ENCODE results near the gene NTSR1.

GRCh38 chr20:62707276-62707920, 1.2 kb upstream of the NTSR1 start:
- TF ChIP-seq CTCF (conservative IDR thresholded peaks at IDR 0.05) (no peak), ZFX (IDR thresholded peaks at IDR 0.05) (no peak)

Data from C4-2B (cell line).